Mesendoderm (in vitro differentiated cells): ENCODE data around the gene GALNT16.

Experiments used
- DNase-seq: peaks from one replicate; pipeline ENCODE4 v3.0.0; 2013
- H2AK5ac ChIP-seq: 2 replicates; pipeline ENCODE4 v1.6.1; 2013; ENCODE audit warnings: low read length, inconsistent platforms
- H2BK120ac ChIP-seq: 2 replicates; pipeline ENCODE4 v1.6.1; 2013; ENCODE audit warnings: low read depth, mild to moderate bottlenecking, low read length, moderate library complexity, mixed read lengths
- H2BK15ac ChIP-seq: replicated peaks from 2 replicates; pipeline ENCODE4 v1.6.1; 2013; ENCODE audit warnings: low read depth, mild to moderate bottlenecking, moderate library complexity
- H2BK5ac ChIP-seq: 2 replicates; pipeline ENCODE4 v1.6.1; 2013; ENCODE audit warnings: low read length, inconsistent platforms
- H3K18ac ChIP-seq: 2 replicates; pipeline ENCODE4 v1.6.1; 2013; ENCODE audit warnings: mild to moderate bottlenecking, low read length, mixed read lengths
- H3K23ac ChIP-seq: one replicate; pipeline ENCODE4 v1.6.1; 2013; ENCODE audit warnings: low read length
- H3K27ac ChIP-seq: 2 replicates; pipeline ENCODE4 v1.5.1; 2013; ENCODE audit warnings: low read depth, mild to moderate bottlenecking, inconsistent platforms, low read length, moderate library complexity
- H3K27me3 ChIP-seq: 2 replicates; pipeline ENCODE4 v1.6.1; 2013; ENCODE audit warnings: low read length, control low read depth, mild to moderate bottlenecking, inconsistent platforms; ENCODE audit not compliant: insufficient read depth, poor library complexity
- H3K36me3 ChIP-seq: 2 replicates; pipeline ENCODE4 v1.6.1; 2013; ENCODE audit warnings: low read length, inconsistent platforms; ENCODE audit not compliant: control insufficient read depth, insufficient read depth
- H3K4ac ChIP-seq: one replicate; pipeline ENCODE4 v1.6.1; 2013; ENCODE audit warnings: low read depth, mild to moderate bottlenecking, low read length, moderate library complexity
- H3K4me1 ChIP-seq: 2 replicates; pipeline ENCODE4 v1.6.1; 2013; ENCODE audit warnings: low read depth, low read length, inconsistent platforms; ENCODE audit not compliant: control insufficient read depth
- H3K4me2 ChIP-seq: 2 replicates; pipeline ENCODE4 v1.6.1; 2013; ENCODE audit warnings: low read length
- H3K4me3 ChIP-seq: 2 replicates; pipeline ENCODE4 v1.5.1; 2013; ENCODE audit warnings: mild to moderate bottlenecking, low read length
- H3K56ac ChIP-seq: one replicate; pipeline ENCODE4 v1.6.1; 2013; ENCODE audit warnings: low read length
- H3K79me1 ChIP-seq: 2 replicates; pipeline ENCODE4 v1.6.1; 2013; ENCODE audit warnings: low read length, inconsistent platforms
- H3K79me2 ChIP-seq: 2 replicates; pipeline ENCODE4 v1.6.1; 2013; ENCODE audit warnings: mild to moderate bottlenecking, low read length; ENCODE audit not compliant: control insufficient read depth, insufficient read depth
- H3K9ac ChIP-seq: 2 replicates; pipeline ENCODE4 v1.6.1; 2013; ENCODE audit warnings: low read length, inconsistent platforms
- H4K5ac ChIP-seq: one replicate; pipeline ENCODE4 v1.6.1; 2013; ENCODE audit warnings: low read length
- H4K8ac ChIP-seq: one replicate; pipeline ENCODE4 v1.6.1; 2013; ENCODE audit warnings: low read depth, mild to moderate bottlenecking, control low read depth, low read length, moderate library complexity
- WGBS: extraction: QIAGEN DNeasy Blood & Tissue Kit; methylation state at CpG from one replicate; pipeline ENCODE4 v1.1.7; 2013; ENCODE audit warnings: low lambda C conversion rate, missing lambda C conversion rate; ENCODE audit not compliant: insufficient coverage; ENCODE audit errors: extremely low coverage; 5-methylcytosine and 5-hydroxymethylcytosine counted together

The GALNT16 gene

DNA sequence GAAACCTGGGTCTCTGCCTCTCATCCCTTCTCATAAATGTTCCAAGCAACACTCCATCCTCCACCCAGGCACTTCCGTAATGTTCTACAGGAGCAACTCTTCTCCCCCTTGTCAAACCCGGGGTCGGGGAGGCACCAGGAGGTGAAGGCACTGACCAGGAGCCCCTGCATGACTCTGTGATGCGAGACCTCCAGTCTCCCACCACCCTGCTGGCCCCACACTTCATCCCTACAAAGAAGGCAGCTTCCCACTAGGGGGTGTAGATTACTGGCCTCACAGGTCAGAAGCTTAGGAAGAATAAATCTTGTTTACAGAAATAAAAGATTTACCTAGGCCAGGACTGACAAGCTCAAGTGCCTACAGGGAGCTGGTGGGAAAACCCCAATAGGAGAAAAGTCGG is 90.9 kb downstream of the GALNT16 start:
- Histone ChIP-seq H3K4me1 (peaks cover 4% of the 10 kb centered on the region), H3K79me1 (no peaks in the 10 kb centered on the region), H2BK120ac (no peak overlapping the region), H3K79me2 (no peaks in the 10 kb centered on the region), H3K9ac (no peak overlapping the region), H3K4ac (no peak overlapping the region), H4K8ac (no peak overlapping the region), H3K4me3 (no peak overlapping the region), H3K56ac (no peak overlapping the region), H3K27ac (no peak overlapping the region), H2BK15ac (no peak overlapping the region), H3K4me2 (no peak overlapping the region), H3K27me3 (no peaks in the 10 kb centered on the region), H3K36me3 (no peaks in the 10 kb centered on the region), H4K5ac (no peak overlapping the region), H2AK5ac (no peak overlapping the region), H2BK5ac (no peak overlapping the region), H3K23ac (no peak overlapping the region), H3K18ac (no peak overlapping the region)
- no CpG with 5 or more reads among the region's 5 CpGs for WGBS
- peak; percentile 18 for DNase-seq

DNA sequence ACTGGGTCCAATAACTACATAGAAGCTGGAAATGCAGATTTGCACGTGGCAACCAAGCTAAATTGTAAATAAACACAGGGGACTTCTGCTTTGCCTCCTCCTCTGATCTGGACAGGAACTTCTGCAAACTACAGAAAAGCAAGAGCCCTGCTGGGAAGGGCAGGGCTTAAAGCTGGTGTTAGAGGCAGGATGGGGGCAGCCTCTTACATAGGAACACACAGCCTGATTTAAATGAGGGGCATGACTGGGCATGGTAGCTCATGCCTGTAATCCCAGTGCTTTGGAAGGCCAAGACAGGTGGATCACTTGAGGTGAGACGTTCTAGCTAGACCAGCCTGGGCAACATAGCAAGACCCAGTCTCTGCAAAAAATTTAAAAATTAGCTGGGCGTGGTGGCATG is 91.4 kb downstream of the GALNT16 start:
- no peaks in the 10 kb centered on the region for H3K27me3 ChIP-seq
- H3K4me2 ChIP-seq, result no peak overlapping the region
- H3K23ac ChIP-seq, result no peak overlapping the region
- no peak overlapping the region for H2BK120ac ChIP-seq
- no peaks in the 10 kb centered on the region for H3K36me3 ChIP-seq
- H4K5ac ChIP-seq, result no peak overlapping the region
- H3K18ac ChIP-seq, result no peak overlapping the region
- no peak overlapping the region for H3K4me3 ChIP-seq
- H2AK5ac ChIP-seq, result no peak overlapping the region
- no peak overlapping the region for H4K8ac ChIP-seq
- DNase-seq, result no peak
- no peak overlapping the region for H2BK15ac ChIP-seq
- no peak overlapping the region for H3K27ac ChIP-seq
- H3K9ac ChIP-seq, result no peak overlapping the region
- WGBS, result no CpG with 5 or more reads among the region's 3 CpGs
- peaks cover 4% of the 10 kb centered on the region for H3K4me1 ChIP-seq
- H3K79me2 ChIP-seq, result no peaks in the 10 kb centered on the region
- no peak overlapping the region for H2BK5ac ChIP-seq
- no peak overlapping the region for H3K4ac ChIP-seq
- no peaks in the 10 kb centered on the region for H3K79me1 ChIP-seq
- no peak overlapping the region for H3K56ac ChIP-seq

- Histone ChIP-seq H3K79me2 (no peaks in the 10 kb centered on the region), H3K9ac (no peak overlapping the region), H4K8ac (no peak overlapping the region), H4K5ac (no peak overlapping the region), H3K23ac (no peak overlapping the region), H2BK5ac (no peak overlapping the region), H2BK120ac (no peak overlapping the region), H2AK5ac (no peak overlapping the region), H3K56ac (no peak overlapping the region), H3K27me3 (no peaks in the 10 kb centered on the region), H3K27ac (no peak overlapping the region), H3K36me3 (no peaks in the 10 kb centered on the region), H2BK15ac (no peak overlapping the region), H3K4me3 (no peak overlapping the region), H3K4me1 (peaks cover 4% of the 10 kb centered on the region), H3K18ac (no peak overlapping the region), H3K79me1 (no peaks in the 10 kb centered on the region), H3K4ac (no peak overlapping the region), H3K4me2 (no peak overlapping the region)
- no CpG with 5 or more reads among the region's 5 CpGs for WGBS
- DNase-seq, result no peak
Observed at GRCh38 chr14:69351911-69352310, 92.0 kb downstream of the GALNT16 start.

GRCh38 chr14:69353168-69353567 is 93.2 kb downstream of the GALNT16 start:
- H2BK5ac ChIP-seq, result no peak overlapping the region
- H3K27me3 ChIP-seq, result no peaks in the 10 kb centered on the region
- no peaks in the 10 kb centered on the region for H3K36me3 ChIP-seq
- no peak overlapping the region for H3K56ac ChIP-seq
- no peak overlapping the region for H3K4me2 ChIP-seq
- WGBS, result no CpG with 5 or more reads among the region's 3 CpGs
- no peak overlapping the region for H3K18ac ChIP-seq
- H4K8ac ChIP-seq, result no peak overlapping the region
- H3K27ac ChIP-seq, result no peak overlapping the region
- no peak overlapping the region for H2BK120ac ChIP-seq
- no peak overlapping the region for H2AK5ac ChIP-seq
- no peak overlapping the region for H3K4ac ChIP-seq
- H2BK15ac ChIP-seq, result no peak overlapping the region
- H3K79me1 ChIP-seq, result no peaks in the 10 kb centered on the region
- no peak overlapping the region for H4K5ac ChIP-seq
- no peak for DNase-seq
- H3K9ac ChIP-seq, result no peak overlapping the region
- no peak overlapping the region for H3K23ac ChIP-seq
- peaks cover 4% of the 10 kb centered on the region for H3K4me1 ChIP-seq
- no peaks in the 10 kb centered on the region for H3K79me2 ChIP-seq
- H3K4me3 ChIP-seq, result no peak overlapping the region

- Histone ChIP-seq H3K4me1 (peaks cover 2% of the 10 kb centered on the region), H2BK15ac (no peak overlapping the region), H3K23ac (no peak overlapping the region), H2BK5ac (no peak overlapping the region), H3K4me2 (no peak overlapping the region), H4K8ac (no peak overlapping the region), H3K4ac (no peak overlapping the region), H3K79me1 (no peaks in the 10 kb centered on the region), H3K27ac (no peak overlapping the region), H2BK120ac (no peak overlapping the region), H3K36me3 (no peaks in the 10 kb centered on the region), H4K5ac (no peak overlapping the region), H3K79me2 (no peaks in the 10 kb centered on the region), H3K4me3 (no peak overlapping the region), H3K18ac (no peak overlapping the region), H3K27me3 (no peaks in the 10 kb centered on the region), H3K56ac (no peak overlapping the region), H3K9ac (no peak overlapping the region), H2AK5ac (no peak overlapping the region)
- no CpG with 5 or more reads among the region's 11 CpGs for WGBS
- DNase-seq, result no peak
Observed at GRCh38 chr14:69354383-69355153, 94.6 kb downstream of the GALNT16 start.

DNA sequence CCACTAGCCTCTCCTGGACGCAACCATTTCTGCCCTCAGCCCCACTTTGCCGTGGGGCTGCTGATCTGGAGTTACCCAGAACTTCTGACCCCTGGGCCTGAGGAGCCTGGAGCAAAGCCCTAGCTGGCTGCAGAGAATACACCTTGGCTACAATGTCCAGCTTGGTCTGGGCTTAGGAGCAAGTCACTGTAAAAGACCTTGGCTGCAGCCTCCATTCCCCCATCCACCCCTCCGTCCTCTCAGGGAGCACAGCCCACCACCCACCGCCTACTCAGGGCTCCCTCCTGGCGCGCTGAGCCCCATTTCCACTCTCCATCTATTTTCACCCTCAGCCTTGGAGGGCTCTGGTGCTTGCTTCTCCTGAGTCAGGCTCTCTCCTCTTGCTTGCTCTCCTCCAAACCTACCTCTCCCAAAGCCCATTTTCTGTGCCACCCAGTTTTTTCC is 95.2 kb downstream of the GALNT16 start:
- Histone ChIP-seq H3K4ac (no peak overlapping the region), H3K56ac (no peak overlapping the region), H3K79me1 (no peaks in the 10 kb centered on the region), H4K5ac (no peak overlapping the region), H2BK15ac (no peak overlapping the region), H3K23ac (no peak overlapping the region), H3K27me3 (no peaks in the 10 kb centered on the region), H4K8ac (no peak overlapping the region), H2BK120ac (no peak overlapping the region), H3K36me3 (no peaks in the 10 kb centered on the region), H3K4me1 (peaks cover 2% of the 10 kb centered on the region), H3K4me3 (no peak overlapping the region), H2BK5ac (no peak overlapping the region), H3K9ac (no peak overlapping the region), H2AK5ac (no peak overlapping the region), H3K4me2 (no peak overlapping the region), H3K18ac (no peak overlapping the region), H3K27ac (no peak overlapping the region), H3K79me2 (no peaks in the 10 kb centered on the region)
- no CpG with 5 or more reads among the region's 6 CpGs for WGBS
- no peak for DNase-seq
